BLaER1 (cell line): ENCODE results near the gene CRYBG3.
"Not testable (repeated sequence)": the region's sequence is repeated elsewhere in the genome, so short reads cannot be mapped to it uniquely, and the experiment has no call there.

Source experiments
- H3K27ac ChIP-seq: shearing (Covaris generic); formaldehyde crosslinking; 2 replicates; pipeline ENCODE4 v1.8.1; 2022
- H3K27me3 ChIP-seq: shearing (Covaris generic); formaldehyde crosslinking; 2 replicates; pipeline ENCODE4 v1.8.1; 2022
- H3K36me3 ChIP-seq: shearing (Covaris generic); formaldehyde crosslinking; 2 replicates; pipeline ENCODE4 v1.8.1; 2022
- H3K4me1 ChIP-seq: shearing (Covaris generic); formaldehyde crosslinking; 2 replicates; pipeline ENCODE4 v1.8.1; 2022
- H3K4me2 ChIP-seq: shearing (Covaris generic); formaldehyde crosslinking; 2 replicates; pipeline ENCODE4 v1.8.1; 2022
- H3K4me3 ChIP-seq: shearing (Covaris generic); formaldehyde crosslinking; 2 replicates; pipeline ENCODE4 v1.8.1; 2022
- H3K9ac ChIP-seq: shearing (Covaris generic); formaldehyde crosslinking; 2 replicates; pipeline ENCODE4 v1.8.1; 2022
- H3K9me3 ChIP-seq: shearing (Covaris generic); formaldehyde crosslinking; 2 replicates; pipeline ENCODE4 v1.8.1; 2022
- H4K20me1 ChIP-seq: shearing (Covaris generic); formaldehyde crosslinking; 2 replicates; pipeline ENCODE4 v1.8.1; 2022
- Cebpa-rat ChIP-seq: shearing (Covaris generic); IDR thresholded peaks from 2 replicates; pipeline ENCODE4 v1.8.1; 2022

Gene CRYBG3

GRCh38 chr3:97820780-97821179 lies 1.0 kb upstream of the CRYBG3 start:
- H3K9ac ChIP-seq, result no peak overlapping the region
- H3K4me3 ChIP-seq, result peak overlapping the region; percentile 84; the same call in 1 of the 2 replicates
- H3K27ac ChIP-seq, result no peak overlapping the region

GRCh38 chr3:97821287-97821773 lies 481 bp upstream of the CRYBG3 start:
- H3K36me3 ChIP-seq, result no peaks in the 10 kb centered on the region
- peaks cover 37% of the 10 kb centered on the region for H3K27me3 ChIP-seq
- H3K9me3 ChIP-seq, result no peaks in the 10 kb centered on the region
- H4K20me1 ChIP-seq, result peaks cover 10% of the 10 kb centered on the region; the same call in 1 of the 2 replicates
- H3K4me1 ChIP-seq, result peaks cover 19% of the 10 kb centered on the region
- peak overlapping the region; percentile 76; the same call in 1 of the 2 replicates for H3K9ac ChIP-seq
- no peak for TF ChIP-seq Cebpa-rat
- peak overlapping the region; percentile 99 for H3K4me2 ChIP-seq
- H3K4me3 ChIP-seq, result peak overlapping the region; percentile 84
- no peak overlapping the region for H3K27ac ChIP-seq

More at GRCh38 chr3:97820780-97821179, 1.0 kb upstream of the CRYBG3 start:
- Histone ChIP-seq H3K4me1 (peaks cover 19% of the 10 kb centered on the region), H3K4me2 (peak overlapping the region; percentile 99), H4K20me1 (peaks cover 10% of the 10 kb centered on the region; the same call in 1 of the 2 replicates), H3K36me3 (no peaks in the 10 kb centered on the region), H3K27me3 (peaks cover 37% of the 10 kb centered on the region), H3K9me3 (no peaks in the 10 kb centered on the region)
- TF ChIP-seq Cebpa-rat, result no peak

GRCh38 chr3:97822359-97822775 lies 556 bp downstream of the CRYBG3 start:
- Histone ChIP-seq H3K4me2 (peak overlapping the region; percentile 99), H3K9ac (peak overlapping the region; percentile 76), H3K27me3 (peaks cover 37% of the 10 kb centered on the region), H3K4me1 (peaks cover 19% of the 10 kb centered on the region), H3K27ac (peak overlapping the region; percentile 65), H3K4me3 (peak overlapping the region; percentile 84), H4K20me1 (peaks cover 10% of the 10 kb centered on the region; the same call in 1 of the 2 replicates), H3K36me3 (no peaks in the 10 kb centered on the region), H3K9me3 (no peaks in the 10 kb centered on the region)
- no peak for TF ChIP-seq Cebpa-rat

GRCh38 chr3:97823046-97824004 lies 1.5 kb downstream of the CRYBG3 start:
- Histone ChIP-seq H3K27ac (no peak overlapping the region), H4K20me1 (peaks cover 10% of the 10 kb centered on the region; the same call in 1 of the 2 replicates), H3K9me3 (no peaks in the 10 kb centered on the region), H3K4me2 (peak overlapping the region; percentile 99), H3K27me3 (peaks cover 37% of the 10 kb centered on the region), H3K9ac (no peak overlapping the region), H3K4me1 (peaks cover 19% of the 10 kb centered on the region), H3K4me3 (peak overlapping the region; percentile 84; the same call in 1 of the 2 replicates), H3K36me3 (no peaks in the 10 kb centered on the region)
- no peak for TF ChIP-seq Cebpa-rat

- TF ChIP-seq Cebpa-rat, result no peak
- Histone ChIP-seq H3K4me3 (no peak overlapping the region), H3K27ac (no peak overlapping the region), H3K27me3 (peaks cover 37% of the 10 kb centered on the region), H3K4me2 (no peak overlapping the region), H3K9ac (no peak overlapping the region), H3K9me3 (no peaks in the 10 kb centered on the region), H3K36me3 (no peaks in the 10 kb centered on the region), H3K4me1 (peaks cover 19% of the 10 kb centered on the region), H4K20me1 (peaks cover 10% of the 10 kb centered on the region; the same call in 1 of the 2 replicates)
Observed at GRCh38 chr3:97825101-97825500, 3.3 kb downstream of the CRYBG3 start.

GRCh38 chr3:97827741-97828471 lies 6.1 kb downstream of the CRYBG3 start:
- Histone ChIP-seq H3K9me3 (no peaks in the 10 kb centered on the region), H3K27ac (no peak overlapping the region), H3K4me2 (no peak overlapping the region), H3K4me3 (no peak overlapping the region), H4K20me1 (peaks cover 10% of the 10 kb centered on the region; the same call in 1 of the 2 replicates), H3K4me1 (peaks cover 7% of the 10 kb centered on the region; the same call in 1 of the 2 replicates), H3K27me3 (peaks cover 11% of the 10 kb centered on the region), H3K36me3 (no peaks in the 10 kb centered on the region), H3K9ac (no peak overlapping the region)
- TF ChIP-seq Cebpa-rat, result no peak

- H3K9ac ChIP-seq, result no peak overlapping the region
- H3K4me3 ChIP-seq, result no peak overlapping the region
- no peak overlapping the region for H3K4me2 ChIP-seq
- no peak overlapping the region for H3K27ac ChIP-seq
- H3K27me3 ChIP-seq, result no peaks in the 10 kb centered on the region
- no peaks in the 10 kb centered on the region for H3K9me3 ChIP-seq
- no peak for TF ChIP-seq Cebpa-rat
- no peaks in the 10 kb centered on the region for H4K20me1 ChIP-seq
- no peaks in the 10 kb centered on the region for H3K4me1 ChIP-seq
- H3K36me3 ChIP-seq, result no peaks in the 10 kb centered on the region
Observed at GRCh38 chr3:97829198-97829597, 7.4 kb downstream of the CRYBG3 start.

GRCh38 chr3:97830638-97831037 lies 8.8 kb downstream of the CRYBG3 start:
- Histone ChIP-seq H3K4me1 (no peaks in the 10 kb centered on the region), H4K20me1 (no peaks in the 10 kb centered on the region), H3K4me3 (no peak overlapping the region), H3K4me2 (no peak overlapping the region), H3K9ac (no peak overlapping the region), H3K27ac (no peak overlapping the region), H3K36me3 (no peaks in the 10 kb centered on the region), H3K9me3 (no peaks in the 10 kb centered on the region), H3K27me3 (no peaks in the 10 kb centered on the region)
- no peak for TF ChIP-seq Cebpa-rat

GRCh38 chr3:97831140-97831539 lies 9.3 kb downstream of the CRYBG3 start:
- Histone ChIP-seq H4K20me1 (no peaks in the 10 kb centered on the region), H3K36me3 (no peaks in the 10 kb centered on the region), H3K4me3 (no peak overlapping the region), H3K4me1 (no peaks in the 10 kb centered on the region), H3K27me3 (no peaks in the 10 kb centered on the region), H3K9ac (no peak overlapping the region), H3K4me2 (no peak overlapping the region), H3K9me3 (no peaks in the 10 kb centered on the region), H3K27ac (no peak overlapping the region)
- no peak for TF ChIP-seq Cebpa-rat

- H3K36me3 ChIP-seq, H3K27me3 ChIP-seq, H3K9ac ChIP-seq, H3K27ac ChIP-seq, H3K4me3 ChIP-seq, H4K20me1 ChIP-seq, H3K4me2 ChIP-seq, H3K9me3 ChIP-seq, H3K4me1 ChIP-seq: not testable (repeated sequence)
Observed at GRCh38 chr3:97833184-97833583, 11.4 kb downstream of the CRYBG3 start.
